ENCODE results near the gene C1RL. TPM values are rescaled to one million over a fixed set of nuclear protein-coding genes. Genes with fewer than 3 reads are reported as not detected.

C1RL gene
- total RNA-seq, 2 experiments from 2014 or later, result 31.2 to 31.4 TPM

GRCh38 chr12:7145671-7146070 lies 36.7 kb upstream of the C1RL start:
- CTCF ChIA-PET, result interaction anchor here (0.7 to 2.3 kb wide), 4 partner anchors 10 to 37 kb away, joined by 3 to 7 read pairs (median 4); no protein-coding TSS in a partner anchor
- DNase-seq, result no peak
- H3K27ac Mint-ChIP-seq, result no peak overlapping the region
- no peaks in the 10 kb centered on the region for H3K9me3 Mint-ChIP-seq
- H3K4me3 Mint-ChIP-seq, result no peak overlapping the region
- no peaks in the 10 kb centered on the region for H3K27me3 Mint-ChIP-seq
- H3K4me1 Mint-ChIP-seq, result peaks cover 11% of the 10 kb centered on the region
- POLR2A ChIA-PET, result no interaction called here
- H3K36me3 Mint-ChIP-seq (ENCODE audit: low read depth), result peaks cover 54% of the 10 kb centered on the region

GRCh38 chr12:7144414-7145120 lies 35.6 kb upstream of the C1RL start:
- no peaks in the 10 kb centered on the region for H3K9me3 Mint-ChIP-seq
- DNase-seq, result peak; percentile 17

GRCh38 chr12:7143564-7143963 lies 34.5 kb upstream of the C1RL start:
- Mint-ChIP-seq H3K4me3 (no peak overlapping the region), H3K36me3 (ENCODE audit: low read depth) (peaks cover 57% of the 10 kb centered on the region), H3K27me3 (no peaks in the 10 kb centered on the region), H3K9me3 (no peaks in the 10 kb centered on the region), H3K27ac (no peak overlapping the region), H3K4me1 (peaks cover 10% of the 10 kb centered on the region)
- no peak for DNase-seq
- CTCF ChIA-PET, result interaction anchor here (0.8 kb wide), 1 partner anchor 209 kb away, joined by 4 read pairs; no protein-coding TSS in a partner anchor
- POLR2A ChIA-PET, result no interaction called here

More at GRCh38 chr12:7144414-7145120, 35.6 kb upstream of the C1RL start:
- H3K4me3 Mint-ChIP-seq, result no peak overlapping the region
- H3K27me3 Mint-ChIP-seq, result no peaks in the 10 kb centered on the region
- CTCF ChIA-PET, result interaction anchor here (0.6 to 1.5 kb wide), 6 partner anchors 14 to 514 kb away, joined by 3 to 7 read pairs (median 4); no protein-coding TSS in a partner anchor
- peaks cover 11% of the 10 kb centered on the region for H3K4me1 Mint-ChIP-seq
- H3K27ac Mint-ChIP-seq, result no peak overlapping the region
- peaks cover 55% of the 10 kb centered on the region for H3K36me3 Mint-ChIP-seq (ENCODE audit: low read depth)
- POLR2A ChIA-PET, result no interaction called here

- POLR2A ChIA-PET, result no interaction called here
- Mint-ChIP-seq H3K9me3 (no peaks in the 10 kb centered on the region), H3K4me3 (no peak overlapping the region), H3K36me3 (ENCODE audit: low read depth) (peaks cover 58% of the 10 kb centered on the region), H3K4me1 (peaks cover 8% of the 10 kb centered on the region), H3K27ac (no peak overlapping the region), H3K27me3 (no peaks in the 10 kb centered on the region)
- no peak for DNase-seq
- CTCF ChIA-PET, result interaction anchor here (1.0 to 1.7 kb wide), 3 partner anchors 12 to 46 kb away, joined by 3 to 4 read pairs (median 4); no protein-coding TSS in a partner anchor
Measured at GRCh38 chr12:7142809-7143465, 33.9 kb upstream of the C1RL start.

GRCh38 chr12:7142056-7142644 lies 33.1 kb upstream of the C1RL start:
- CTCF ChIA-PET, result interaction anchor here (0.9 to 1.7 kb wide), 4 partner anchors 11 to 273 kb away, joined by 3 to 4 read pairs (median 4); no protein-coding TSS in a partner anchor

GRCh38 chr12:7141351-7142005 lies 32.5 kb upstream of the C1RL start:
- Mint-ChIP-seq H3K27ac (no peak overlapping the region), H3K36me3 (ENCODE audit: low read depth) (peaks cover 62% of the 10 kb centered on the region), H3K4me1 (peaks cover 7% of the 10 kb centered on the region), H3K9me3 (no peaks in the 10 kb centered on the region), H3K4me3 (no peak overlapping the region), H3K27me3 (no peaks in the 10 kb centered on the region)
- POLR2A ChIA-PET, result no interaction called here
- no peak for DNase-seq
- CTCF ChIA-PET, result interaction anchor here (0.9 to 1.7 kb wide), 5 partner anchors 10 to 272 kb away, joined by 3 to 4 read pairs (median 4); no protein-coding TSS in a partner anchor

More at GRCh38 chr12:7142056-7142644, 33.1 kb upstream of the C1RL start:
- no peaks in the 10 kb centered on the region for H3K27me3 Mint-ChIP-seq
- peaks cover 7% of the 10 kb centered on the region for H3K4me1 Mint-ChIP-seq
- H3K27ac Mint-ChIP-seq, result no peak overlapping the region
- no peak overlapping the region for H3K4me3 Mint-ChIP-seq
- peaks cover 63% of the 10 kb centered on the region for H3K36me3 Mint-ChIP-seq (ENCODE audit: low read depth)
- DNase-seq, result peak; percentile 67
- POLR2A ChIA-PET, result no interaction called here
- H3K9me3 Mint-ChIP-seq, result no peaks in the 10 kb centered on the region

GRCh38 chr12:7139200-7139599 lies 30.2 kb upstream of the C1RL start:
- CTCF ChIA-PET, result interaction anchor here (0.6 to 1.4 kb wide), 3 partner anchors 13 to 325 kb away, joined by 3 read pairs; no protein-coding TSS in a partner anchor
- H3K36me3 Mint-ChIP-seq (ENCODE audit: low read depth), result peaks cover 69% of the 10 kb centered on the region
- H3K27me3 Mint-ChIP-seq, result no peaks in the 10 kb centered on the region
- H3K9me3 Mint-ChIP-seq, result no peaks in the 10 kb centered on the region
- no peak for DNase-seq
- POLR2A ChIA-PET, result interaction anchor here (0.6 kb wide), 1 partner anchor 692 kb away, joined by 3 read pairs; no protein-coding TSS in a partner anchor
- H3K4me3 Mint-ChIP-seq, result no peak overlapping the region
- H3K4me1 Mint-ChIP-seq, result peaks cover 7% of the 10 kb centered on the region
- H3K27ac Mint-ChIP-seq, result no peak overlapping the region

GRCh38 chr12:7137908-7138307 lies 28.9 kb upstream of the C1RL start:
- ChIA-PET POLR2A (no interaction called here), CTCF (no interaction called here)
- Mint-ChIP-seq H3K27me3 (no peaks in the 10 kb centered on the region), H3K4me1 (peaks cover 10% of the 10 kb centered on the region), H3K4me3 (no peak overlapping the region), H3K36me3 (ENCODE audit: low read depth) (peaks cover 71% of the 10 kb centered on the region), H3K9me3 (no peaks in the 10 kb centered on the region), H3K27ac (no peak overlapping the region)
- DNase-seq, result no peak

- H3K4me3 Mint-ChIP-seq, result no peak overlapping the region
- no peak for DNase-seq
Measured at GRCh38 chr12:7136676-7137075, 27.7 kb upstream of the C1RL start.

GRCh38 chr12:7136071-7136470 lies 27.1 kb upstream of the C1RL start:
- H3K27ac Mint-ChIP-seq, result no peak overlapping the region

More at GRCh38 chr12:7136676-7137075, 27.7 kb upstream of the C1RL start:
- peaks cover 73% of the 10 kb centered on the region for H3K36me3 Mint-ChIP-seq (ENCODE audit: low read depth)
- peaks cover 18% of the 10 kb centered on the region for H3K4me1 Mint-ChIP-seq
- H3K9me3 Mint-ChIP-seq, result no peaks in the 10 kb centered on the region
- no peak overlapping the region for H3K27ac Mint-ChIP-seq
- CTCF ChIA-PET, result no interaction called here
- POLR2A ChIA-PET, result no interaction called here
- H3K27me3 Mint-ChIP-seq, result no peaks in the 10 kb centered on the region

GRCh38 chr12:7134396-7135166 lies 25.6 kb upstream of the C1RL start:
- DNase-seq, result no peak
- Mint-ChIP-seq H3K9me3 (no peaks in the 10 kb centered on the region), H3K4me3 (no peak overlapping the region), H3K27me3 (no peaks in the 10 kb centered on the region), H3K4me1 (peaks cover 27% of the 10 kb centered on the region), H3K27ac (no peak overlapping the region), H3K36me3 (ENCODE audit: low read depth) (peaks cover 58% of the 10 kb centered on the region)
- ChIA-PET CTCF (no interaction called here), POLR2A (no interaction called here)

More at GRCh38 chr12:7136071-7136470, 27.1 kb upstream of the C1RL start:
- ChIA-PET POLR2A (no interaction called here), CTCF (interaction anchor here (0.8 kb wide), 1 partner anchor 10 kb away, joined by 3 read pairs; no protein-coding TSS in a partner anchor)
- Mint-ChIP-seq H3K27me3 (no peaks in the 10 kb centered on the region), H3K9me3 (no peaks in the 10 kb centered on the region), H3K36me3 (ENCODE audit: low read depth) (peaks cover 68% of the 10 kb centered on the region), H3K4me3 (no peak overlapping the region), H3K4me1 (peaks cover 21% of the 10 kb centered on the region)
- no peak for DNase-seq

- DNase-seq, result peak; percentile 64
- CTCF ChIA-PET, result interaction anchor here (0.7 to 1.1 kb wide), 2 partner anchors 11 to 258 kb away, joined by 3 to 4 read pairs; partner anchors contain the start of gene SPSB2
Measured at GRCh38 chr12:7131502-7131866, 22.5 kb upstream of the C1RL start.

More at GRCh38 chr12:7131502-7131866, 22.5 kb upstream of the C1RL start:
- H3K27ac Mint-ChIP-seq, result peak overlapping the region; percentile 89
- POLR2A ChIA-PET, result no interaction called here
- H3K27me3 Mint-ChIP-seq, result no peaks in the 10 kb centered on the region
- H3K4me3 Mint-ChIP-seq, result peak overlapping the region; percentile 86
- peaks cover 37% of the 10 kb centered on the region for H3K4me1 Mint-ChIP-seq
- no peaks in the 10 kb centered on the region for H3K9me3 Mint-ChIP-seq
- peaks cover 42% of the 10 kb centered on the region for H3K36me3 Mint-ChIP-seq (ENCODE audit: low read depth)
